Peyer's patch (tissue), 4 donors: ENCODE results near the gene RPL21. TPM values are rescaled to one million over a fixed set of nuclear protein-coding genes. Genes with fewer than 3 reads are reported as not detected.
"Not testable (repeated sequence)": the region's sequence is repeated elsewhere in the genome, so short reads cannot be mapped to it uniquely, and the experiment has no call there.

ENCODE experiments used
- DNase-seq, 3 donors: peaks; one replicate each; pipeline ENCODE4 v3.0.0-alpha.2; 2017 to 2019
- H3K27ac ChIP-seq, 4 donors: fragments of 200-600 bp; sonication (generic); one replicate each; pipeline ENCODE4 v1.5.1; 2016 to 2019
- H3K27me3 ChIP-seq, 2 donors: fragments of 200-600 bp; sonication (generic); one replicate each; pipeline ENCODE4 v1.5.1; 2019
- H3K36me3 ChIP-seq, 3 donors: fragments of 200-600 bp; sonication (generic); one replicate each; pipeline ENCODE4 v1.5.1; 2016 to 2019
- H3K4me1 ChIP-seq, 4 donors: fragments of 200-600 bp; sonication (generic); one replicate each; pipeline ENCODE4 v1.5.1; 2016 to 2019
- H3K4me3 ChIP-seq, 4 donors: fragments of 200-600 bp; sonication (generic); 1 replicate in 3 of 4; 2 replicates in 1 of 4; pipeline ENCODE4 v1.5.1; 2016 to 2019; ENCODE audit warnings: mild to moderate bottlenecking in 1 of 4
- H3K9me3 ChIP-seq, 4 donors: fragments of 200-600 bp; sonication (generic); one replicate each; pipeline ENCODE4 v1.5.1; 2016 to 2019; ENCODE audit warnings: mild to moderate bottlenecking in 1 of 4
- CTCF ChIP-seq, 6 experiments: fragments of 450-650 bp in 4 of 6; fragments of 200-600 bp in 2 of 6; sonication (generic) in 1 of 6; IDR thresholded peaks; one replicate each; pipeline ENCODE4 v1.5.1; 2017 to 2019; ENCODE audit warnings: antibody characterized with exemption in 6 of 6, mild to moderate bottlenecking in 3 of 6, moderate library complexity in 1 of 6
- POLR2A ChIP-seq, 2 donors: fragments of 450-650 bp; IDR thresholded peaks; one replicate each; pipeline ENCODE4 v1.5.1; 2017; ENCODE audit warnings: antibody characterized with exemption in 2 of 2, mild to moderate bottlenecking in 2 of 2, moderate library complexity in 2 of 2
- total RNA-seq, 4 donors: library from RNA; depleted of rRNA; stranded (reverse); fragments of >200 nt; gene quantifications; one replicate each; pipeline ENCODE4 v1.1.0, GENCODE V29; 2016

The RPL21 gene
- total RNA-seq, 4 donors from 2014 or later = 179 to 828 (median 278) TPM

GRCh38 chr13:27281420-27281819 is 30.1 kb downstream of the RPL21 start:
- no peaks in the 10 kb centered on the region for H3K27me3 ChIP-seq
- peak in 1 of 3 donors; percentile 62 for DNase-seq
- no peak for TF ChIP-seq POLR2A (IDR thresholded peaks at IDR 0.05)
- TF ChIP-seq CTCF (IDR thresholded peaks at IDR 0.05) = peak in 3 of 6 experiments; percentile 12 to 16 (median 13)
- no peak overlapping the region for H3K4me3 ChIP-seq
- H3K36me3 ChIP-seq = no peaks in the 10 kb centered on the region
- H3K9me3 ChIP-seq = no peaks in the 10 kb centered on the region
- no peak overlapping the region for H3K27ac ChIP-seq
- H3K4me1 ChIP-seq = no peaks in the 10 kb centered on the region

GRCh38 chr13:27283906-27284493 is 32.6 kb downstream of the RPL21 start:
- H3K4me1 ChIP-seq = no peaks in the 10 kb centered on the region
- H3K36me3 ChIP-seq = no peaks in the 10 kb centered on the region
- peak in 1 of 3 donors; percentile 54 for DNase-seq

GRCh38 chr13:27288392-27288791 is 37.0 kb downstream of the RPL21 start:
- no peaks in the 10 kb centered on the region for H3K27me3 ChIP-seq
- no peak overlapping the region for H3K4me3 ChIP-seq
- no peaks in the 10 kb centered on the region for H3K4me1 ChIP-seq
- H3K36me3 ChIP-seq = no peaks in the 10 kb centered on the region
- H3K27ac ChIP-seq = no peak overlapping the region
- DNase-seq = no peak
- no peaks in the 10 kb centered on the region for H3K9me3 ChIP-seq
- TF ChIP-seq POLR2A (IDR thresholded peaks at IDR 0.05) (no peak), CTCF (IDR thresholded peaks at IDR 0.05) (no peak)

More at GRCh38 chr13:27283906-27284493, 32.6 kb downstream of the RPL21 start:
- H3K9me3 ChIP-seq = no peaks in the 10 kb centered on the region
- no peak overlapping the region for H3K27ac ChIP-seq
- TF ChIP-seq POLR2A (IDR thresholded peaks at IDR 0.05) (no peak), CTCF (IDR thresholded peaks at IDR 0.05) (peak in 4 of 6 experiments; percentile 9 to 28 (median 17))
- no peak overlapping the region for H3K4me3 ChIP-seq
- H3K27me3 ChIP-seq = no peaks in the 10 kb centered on the region

- no peaks in the 10 kb centered on the region for H3K9me3 ChIP-seq
- no peaks in the 10 kb centered on the region for H3K4me1 ChIP-seq
- DNase-seq = no peak
- no peak overlapping the region for H3K4me3 ChIP-seq
- no peak overlapping the region for H3K27ac ChIP-seq
- no peaks in the 10 kb centered on the region for H3K36me3 ChIP-seq
- TF ChIP-seq POLR2A (IDR thresholded peaks at IDR 0.05) (no peak), CTCF (IDR thresholded peaks at IDR 0.05) (no peak)
- H3K27me3 ChIP-seq = no peaks in the 10 kb centered on the region
These were observed 37.8 kb downstream of the RPL21 start for GRCh38 chr13:27289011-27289665.

- Histone ChIP-seq H3K4me3 (no peak overlapping the region), H3K27me3 (no peaks in the 10 kb centered on the region), H3K9me3 (no peaks in the 10 kb centered on the region), H3K27ac (no peak overlapping the region), H3K36me3 (no peaks in the 10 kb centered on the region), H3K4me1 (no peaks in the 10 kb centered on the region)
- TF ChIP-seq POLR2A (IDR thresholded peaks at IDR 0.05) (no peak), CTCF (IDR thresholded peaks at IDR 0.05) (no peak)
- no peak for DNase-seq
These were observed 39.4 kb downstream of the RPL21 start for GRCh38 chr13:27290715-27291114.

DNA sequence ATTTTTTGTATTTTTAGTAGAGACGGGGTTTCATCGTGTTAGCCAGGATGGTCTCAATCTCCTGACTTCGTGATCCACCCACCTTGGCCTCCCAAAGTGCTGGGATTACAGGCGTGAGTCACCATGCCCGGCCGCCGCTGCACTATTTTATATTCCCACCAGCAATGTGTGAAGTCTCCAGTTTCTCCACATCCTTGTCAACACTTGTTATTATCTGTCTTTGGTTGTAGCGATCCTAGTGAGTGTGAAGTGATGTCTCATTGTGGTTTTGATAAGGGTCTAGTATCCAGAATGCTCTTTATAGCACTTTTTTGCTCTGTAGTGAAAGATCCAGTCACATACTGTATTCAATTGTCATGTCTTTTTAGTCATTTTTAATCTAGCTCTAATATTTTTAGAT is 40.6 kb downstream of the RPL21 start:
- not testable (repeated sequence) for H3K27ac ChIP-seq, H3K9me3 ChIP-seq, H3K27me3 ChIP-seq, H3K4me3 ChIP-seq, H3K4me1 ChIP-seq, DNase-seq, H3K36me3 ChIP-seq
